ENCODE measurements around the gene AMZ1.

The AMZ1 gene

GRCh38 chr7:2651336-2651735, 36.7 kb upstream of the AMZ1 start:
- DNase-seq (ENCODE audit: low spot score), result no peak

GRCh38 chr7:2651847-2652735, 35.9 kb upstream of the AMZ1 start:
- no peak for DNase-seq (ENCODE audit: low spot score)

GRCh38 chr7:2652736-2653060, 35.3 kb upstream of the AMZ1 start:
- no peak for DNase-seq (ENCODE audit: low spot score)

- DNase-seq (ENCODE audit: low spot score), result no peak
Measured at GRCh38 chr7:2654059-2654458, 33.9 kb upstream of the AMZ1 start.

- DNase-seq (ENCODE audit: low spot score), result no peak
Measured at GRCh38 chr7:2655870-2656614, 32.0 kb upstream of the AMZ1 start.

- DNase-seq (ENCODE audit: low spot score), result no peak
Measured at GRCh38 chr7:2657208-2657607, 30.8 kb upstream of the AMZ1 start.

GRCh38 chr7:2657920-2658671, 29.9 kb upstream of the AMZ1 start:
- DNase-seq (ENCODE audit: low spot score), result no peak

- DNase-seq (ENCODE audit: low spot score), result no peak
Measured at GRCh38 chr7:2658941-2659340, 29.1 kb upstream of the AMZ1 start.

GRCh38 chr7:2659556-2660358, 28.2 kb upstream of the AMZ1 start:
- no peak for DNase-seq (ENCODE audit: low spot score)

- no peak for DNase-seq (ENCODE audit: low spot score)
Measured at GRCh38 chr7:2660359-2661095, 27.5 kb upstream of the AMZ1 start.

GRCh38 chr7:2661096-2661449, 26.9 kb upstream of the AMZ1 start:
- DNase-seq (ENCODE audit: low spot score), result no peak

GRCh38 chr7:2661602-2662272, 26.3 kb upstream of the AMZ1 start:
- DNase-seq (ENCODE audit: low spot score), result no peak

- DNase-seq (ENCODE audit: low spot score), result no peak
Measured at GRCh38 chr7:2662273-2663120, 25.5 kb upstream of the AMZ1 start.

- no peak for DNase-seq (ENCODE audit: low spot score)
Measured at GRCh38 chr7:2663121-2663886, 24.7 kb upstream of the AMZ1 start.

GRCh38 chr7:2663960-2664359, 24.0 kb upstream of the AMZ1 start:
- DNase-seq (ENCODE audit: low spot score), result no peak

GRCh38 chr7:2665359-2665791, 22.6 kb upstream of the AMZ1 start:
- no peak for DNase-seq (ENCODE audit: low spot score)

GRCh38 chr7:2666155-2666554, 21.8 kb upstream of the AMZ1 start:
- DNase-seq (ENCODE audit: low spot score), result no peak

- DNase-seq (ENCODE audit: low spot score), result no peak
Measured at GRCh38 chr7:2666588-2667250, 21.3 kb upstream of the AMZ1 start.
